Neural cell (in vitro differentiated cells): Measurements from ENCODE around the gene CYP4B1. TPM values are rescaled to one million over a fixed set of nuclear protein-coding genes. Genes with fewer than 3 reads are reported as not detected.

Experiments
- H2AFZ ChIP-seq: fragments of 200-600, 300-800 bp; sonication (generic), shearing (Covaris generic); 2 replicates; pipeline ENCODE4 v1.6.0; 2014; ENCODE audit warnings: low read depth, mild to moderate bottlenecking, antibody characterized with exemption, low read length, moderate library complexity
- H3F3A ChIP-seq: fragments of 200-600 bp; shearing (Covaris generic); 2 replicates; pipeline ENCODE4 v1.6.1; 2016; ENCODE audit warnings: mild to moderate bottlenecking, moderate library complexity, mixed read lengths, antibody characterized with exemption, low read length; ENCODE audit not compliant: insufficient read depth, poor library complexity, severe bottlenecking
- H3K27ac ChIP-seq: fragments of 200-600, 300-800 bp; sonication (generic), shearing (Covaris generic); 2 replicates; pipeline ENCODE4 v1.5.1; 2014; ENCODE audit warnings: mild to moderate bottlenecking, low read length, moderate library complexity
- H3K27me3 ChIP-seq: fragments of 300-800, 200-600 bp; sonication (generic), shearing (Covaris generic); 2 replicates; pipeline ENCODE4 v1.6.0; 2014; ENCODE audit warnings: mild to moderate bottlenecking, low read depth, low read length, moderate library complexity; ENCODE audit not compliant: insufficient read depth
- H3K36me3 ChIP-seq: fragments of 300-800, 200-600 bp; sonication (generic), shearing (Covaris generic); 2 replicates; pipeline ENCODE4 v1.5.1; 2014; ENCODE audit warnings: mild to moderate bottlenecking, antibody characterized with exemption, low read length, moderate library complexity; ENCODE audit not compliant: insufficient read depth
- H3K4me2 ChIP-seq: fragments of 300-800, 200-600 bp; sonication (generic), shearing (Covaris generic); 2 replicates; pipeline ENCODE4 v1.6.0; 2014; ENCODE audit warnings: mild to moderate bottlenecking, low read length
- H3K4me3 ChIP-seq: fragments of 300-800, 200-600 bp; sonication (generic), shearing (Covaris generic); 2 replicates; pipeline ENCODE4 v1.5.1; 2014; ENCODE audit warnings: mild to moderate bottlenecking, low read length, moderate library complexity
- H3K79me2 ChIP-seq: fragments of 200-600 bp; shearing (Covaris generic); replicated peaks from 2 replicates; pipeline ENCODE4 v1.6.0; 2014; ENCODE audit warnings: mild to moderate bottlenecking, low read length, moderate library complexity; ENCODE audit not compliant: insufficient read depth
- H3K9ac ChIP-seq: fragments of 300-800, 200-600 bp; sonication (generic), shearing (Covaris generic); 2 replicates; pipeline ENCODE4 v1.6.1; 2016; ENCODE audit warnings: mild to moderate bottlenecking, low read length, mixed read lengths
- H3K9me2 ChIP-seq: fragments of 200-600 bp; shearing (Covaris generic); 2 replicates; pipeline ENCODE4 v1.6.1; 2016; ENCODE audit warnings: mild to moderate bottlenecking, low read length, mixed read lengths; ENCODE audit not compliant: insufficient read depth
- H3K9me3 ChIP-seq: fragments of 200-600, 300-800 bp; sonication (generic), shearing (Covaris generic); 2 replicates; pipeline ENCODE4 v1.6.1; 2016; ENCODE audit warnings: mild to moderate bottlenecking, mixed run types, low read length, moderate library complexity, mixed read lengths
- H4K20me1 ChIP-seq: fragments of 200-600 bp; shearing (Covaris generic); 2 replicates; pipeline ENCODE4 v1.6.1; 2016; ENCODE audit warnings: mild to moderate bottlenecking, mixed run types; ENCODE audit not compliant: insufficient read depth
- EP300 ChIP-seq: fragments of 450-650 bp; conservative IDR thresholded peaks from 2 replicates; pipeline ENCODE4 v1.6.1; 2014; ENCODE audit warnings: antibody characterized with exemption, mild to moderate bottlenecking, moderate library complexity; ENCODE audit not compliant: poor library complexity, severe bottlenecking
- EZH2 ChIP-seq: fragments of 200-600, 300-800 bp; shearing (Covaris generic), sonication (generic); IDR thresholded peaks from 2 replicates; pipeline ENCODE4 v1.6.1; 2014; ENCODE audit warnings: antibody characterized with exemption, low read length, borderline replicate concordance, mild to moderate bottlenecking; ENCODE audit not compliant: insufficient read depth, poor library complexity, severe bottlenecking
- MXI1 ChIP-seq: fragments of 450-650 bp; conservative IDR thresholded peaks from 2 replicates; pipeline ENCODE4 v1.6.1; 2014; ENCODE audit warnings: antibody characterized with exemption, mild to moderate bottlenecking; ENCODE audit not compliant: poor library complexity, severe bottlenecking
- POLR2AphosphoS5 ChIP-seq: IDR thresholded peaks from 2 replicates; pipeline ENCODE4 v1.6.1; 2012
- RAD21 ChIP-seq: fragments of 450-650 bp; conservative IDR thresholded peaks from 2 replicates; pipeline ENCODE4 v1.6.1; 2014; ENCODE audit warnings: antibody characterized with exemption, mild to moderate bottlenecking, moderate library complexity
- SMC3 ChIP-seq: fragments of 450-650 bp; conservative IDR thresholded peaks from 2 replicates; pipeline ENCODE4 v1.6.1; 2014; ENCODE audit warnings: antibody characterized with exemption, mild to moderate bottlenecking, moderate library complexity; ENCODE audit not compliant: poor library complexity
- TAF1 ChIP-seq: IDR thresholded peaks from 2 replicates; pipeline ENCODE4 v1.6.1; 2012; ENCODE audit warnings: low read depth
- polyA plus RNA-seq: library from polyadenylated mRNA; depleted of rRNA; stranded (reverse); fragments of >200 nt; gene quantifications from 2 replicates; pipeline ENCODE4 v1.2.3, GENCODE V29; 2014
- TF ChIP-seq, protein P1 (sequence below): fragments of 450-650 bp; IDR thresholded peaks from 2 replicates; pipeline ENCODE4 v1.5.1; 2014; ENCODE audit warnings: antibody characterized with exemption, mild to moderate bottlenecking, moderate library complexity; ENCODE audit not compliant: poor library complexity, severe bottlenecking
- TF ChIP-seq, protein P2 (sequence below): IDR thresholded peaks from 2 replicates; pipeline ENCODE4 v1.6.1; 2012; ENCODE audit warnings: borderline replicate concordance

Gene CYP4B1
- polyA plus RNA-seq, 1 donor from 2014 or later: not detected

DNA sequence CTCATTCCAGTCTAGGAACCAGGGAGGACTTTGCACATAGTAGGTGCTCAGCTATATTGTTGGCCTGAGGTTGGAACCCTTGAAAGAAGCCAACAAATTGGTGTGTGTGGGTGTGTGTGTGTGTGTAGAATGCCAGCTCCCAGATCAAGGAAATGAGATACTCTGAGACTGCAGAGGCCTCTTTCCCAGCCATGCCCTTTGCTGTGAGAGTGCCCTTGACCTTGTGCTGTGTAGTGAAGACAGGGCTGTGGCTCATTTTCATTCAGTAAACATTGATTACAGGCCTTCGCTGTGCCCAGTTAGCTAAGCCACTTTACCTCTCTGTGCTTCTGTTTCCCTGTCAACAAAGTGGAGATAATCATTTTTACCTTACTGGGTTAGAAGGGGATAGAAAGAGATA lies 3.2 kb downstream of the CYP4B1 start:
- no peak overlapping the region for H3K9ac ChIP-seq
- no peak overlapping the region for H2AFZ ChIP-seq
- TF ChIP-seq, protein P1, sequence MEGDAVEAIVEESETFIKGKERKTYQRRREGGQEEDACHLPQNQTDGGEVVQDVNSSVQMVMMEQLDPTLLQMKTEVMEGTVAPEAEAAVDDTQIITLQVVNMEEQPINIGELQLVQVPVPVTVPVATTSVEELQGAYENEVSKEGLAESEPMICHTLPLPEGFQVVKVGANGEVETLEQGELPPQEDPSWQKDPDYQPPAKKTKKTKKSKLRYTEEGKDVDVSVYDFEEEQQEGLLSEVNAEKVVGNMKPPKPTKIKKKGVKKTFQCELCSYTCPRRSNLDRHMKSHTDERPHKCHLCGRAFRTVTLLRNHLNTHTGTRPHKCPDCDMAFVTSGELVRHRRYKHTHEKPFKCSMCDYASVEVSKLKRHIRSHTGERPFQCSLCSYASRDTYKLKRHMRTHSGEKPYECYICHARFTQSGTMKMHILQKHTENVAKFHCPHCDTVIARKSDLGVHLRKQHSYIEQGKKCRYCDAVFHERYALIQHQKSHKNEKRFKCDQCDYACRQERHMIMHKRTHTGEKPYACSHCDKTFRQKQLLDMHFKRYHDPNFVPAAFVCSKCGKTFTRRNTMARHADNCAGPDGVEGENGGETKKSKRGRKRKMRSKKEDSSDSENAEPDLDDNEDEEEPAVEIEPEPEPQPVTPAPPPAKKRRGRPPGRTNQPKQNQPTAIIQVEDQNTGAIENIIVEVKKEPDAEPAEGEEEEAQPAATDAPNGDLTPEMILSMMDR: no peak
- TF ChIP-seq SMC3 (no peak), TAF1 (no peak), EP300 (no peak)
- no peak overlapping the region for H3K4me3 ChIP-seq
- no peaks in the 10 kb centered on the region for H3K79me2 ChIP-seq
- no peaks in the 10 kb centered on the region for H4K20me1 ChIP-seq
- H3K4me2 ChIP-seq: no peak overlapping the region
- H3K36me3 ChIP-seq: no peaks in the 10 kb centered on the region
- no peaks in the 10 kb centered on the region for H3K27me3 ChIP-seq
- no peaks in the 10 kb centered on the region for H3F3A ChIP-seq
- no peak overlapping the region for H3K27ac ChIP-seq
- H3K9me3 ChIP-seq: no peaks in the 10 kb centered on the region
- H3K9me2 ChIP-seq: no peaks in the 10 kb centered on the region

DNA sequence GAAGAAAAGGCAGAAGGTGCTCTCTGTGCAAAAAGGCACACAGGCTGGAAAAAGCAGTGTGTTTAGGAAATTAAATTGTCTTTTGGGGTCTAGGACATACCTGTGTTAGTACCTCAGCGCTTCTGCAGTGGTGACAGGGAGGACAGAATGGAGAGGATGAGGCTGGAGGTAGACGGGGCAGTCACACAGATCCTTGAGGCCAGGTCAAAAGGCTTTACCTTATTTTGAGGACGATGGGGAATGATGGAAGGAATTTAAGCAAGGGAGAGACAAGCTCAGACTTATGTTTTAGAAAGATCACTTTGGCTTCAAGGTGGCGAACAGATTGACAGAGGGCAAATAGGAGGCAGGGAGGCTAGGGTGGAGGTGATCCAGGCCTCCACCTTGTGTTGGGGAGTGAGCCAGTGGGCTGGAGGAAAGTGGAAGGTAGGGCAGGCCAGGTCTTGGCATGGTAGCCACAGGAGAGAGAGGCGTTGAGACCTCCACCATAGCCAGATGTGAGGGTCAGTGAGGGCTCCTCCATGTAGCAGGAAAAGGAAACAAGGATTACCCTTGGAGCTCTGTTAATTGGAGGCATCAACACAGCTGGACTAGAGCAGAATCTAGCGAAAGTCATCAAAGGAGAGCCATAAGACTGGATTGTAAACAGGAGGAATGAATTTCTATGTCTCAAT lies 4.2 kb downstream of the CYP4B1 start:
- Histone ChIP-seq H3K4me2 (no peak overlapping the region), H4K20me1 (no peaks in the 10 kb centered on the region), H3K4me3 (no peak overlapping the region), H3K27me3 (no peaks in the 10 kb centered on the region), H3K27ac (no peak overlapping the region), H3K79me2 (no peaks in the 10 kb centered on the region), H3K9me3 (no peaks in the 10 kb centered on the region), H3K9me2 (no peaks in the 10 kb centered on the region), H3K9ac (no peak overlapping the region), H3K36me3 (no peaks in the 10 kb centered on the region), H3F3A (no peaks in the 10 kb centered on the region), H2AFZ (no peak overlapping the region)
- TF ChIP-seq POLR2AphosphoS5 (no peak), EP300 (no peak), TAF1 (no peak), MXI1 (no peak), RAD21 (no peak), SMC3 (no peak), EZH2 (no peak)
- TF ChIP-seq, protein P2, sequence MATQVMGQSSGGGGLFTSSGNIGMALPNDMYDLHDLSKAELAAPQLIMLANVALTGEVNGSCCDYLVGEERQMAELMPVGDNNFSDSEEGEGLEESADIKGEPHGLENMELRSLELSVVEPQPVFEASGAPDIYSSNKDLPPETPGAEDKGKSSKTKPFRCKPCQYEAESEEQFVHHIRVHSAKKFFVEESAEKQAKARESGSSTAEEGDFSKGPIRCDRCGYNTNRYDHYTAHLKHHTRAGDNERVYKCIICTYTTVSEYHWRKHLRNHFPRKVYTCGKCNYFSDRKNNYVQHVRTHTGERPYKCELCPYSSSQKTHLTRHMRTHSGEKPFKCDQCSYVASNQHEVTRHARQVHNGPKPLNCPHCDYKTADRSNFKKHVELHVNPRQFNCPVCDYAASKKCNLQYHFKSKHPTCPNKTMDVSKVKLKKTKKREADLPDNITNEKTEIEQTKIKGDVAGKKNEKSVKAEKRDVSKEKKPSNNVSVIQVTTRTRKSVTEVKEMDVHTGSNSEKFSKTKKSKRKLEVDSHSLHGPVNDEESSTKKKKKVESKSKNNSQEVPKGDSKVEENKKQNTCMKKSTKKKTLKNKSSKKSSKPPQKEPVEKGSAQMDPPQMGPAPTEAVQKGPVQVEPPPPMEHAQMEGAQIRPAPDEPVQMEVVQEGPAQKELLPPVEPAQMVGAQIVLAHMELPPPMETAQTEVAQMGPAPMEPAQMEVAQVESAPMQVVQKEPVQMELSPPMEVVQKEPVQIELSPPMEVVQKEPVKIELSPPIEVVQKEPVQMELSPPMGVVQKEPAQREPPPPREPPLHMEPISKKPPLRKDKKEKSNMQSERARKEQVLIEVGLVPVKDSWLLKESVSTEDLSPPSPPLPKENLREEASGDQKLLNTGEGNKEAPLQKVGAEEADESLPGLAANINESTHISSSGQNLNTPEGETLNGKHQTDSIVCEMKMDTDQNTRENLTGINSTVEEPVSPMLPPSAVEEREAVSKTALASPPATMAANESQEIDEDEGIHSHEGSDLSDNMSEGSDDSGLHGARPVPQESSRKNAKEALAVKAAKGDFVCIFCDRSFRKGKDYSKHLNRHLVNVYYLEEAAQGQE: no peak
- TF ChIP-seq, protein P1: no peak
